Measurements from ENCODE around the gene CORO1C. TPM values are rescaled to one million over a fixed set of nuclear protein-coding genes. Genes with fewer than 3 reads are reported as not detected.

Gene CORO1C
- total RNA-seq, 1 donor from 2014 or later: 166 TPM

DNA sequence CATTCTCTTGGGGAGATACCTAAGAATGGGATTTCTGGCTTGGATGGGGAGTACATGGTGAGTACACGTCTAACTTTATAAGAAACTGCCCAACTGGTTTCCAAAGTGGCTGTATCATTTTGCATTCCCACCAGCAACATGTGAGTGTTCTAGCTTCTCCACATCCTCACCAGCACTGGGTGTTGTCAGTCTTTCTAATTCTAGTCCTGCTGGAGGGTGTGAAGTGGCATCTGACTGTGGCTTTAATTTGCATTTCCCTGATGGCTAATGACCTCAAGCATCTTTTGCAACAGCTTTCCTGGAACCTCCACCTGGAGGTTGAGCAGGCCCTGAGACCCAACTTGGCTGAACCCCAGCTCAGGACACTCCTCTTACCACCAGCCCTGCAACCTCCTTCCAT lies 115.4 kb downstream of the CORO1C start:
- DNase-seq: no peak

DNA sequence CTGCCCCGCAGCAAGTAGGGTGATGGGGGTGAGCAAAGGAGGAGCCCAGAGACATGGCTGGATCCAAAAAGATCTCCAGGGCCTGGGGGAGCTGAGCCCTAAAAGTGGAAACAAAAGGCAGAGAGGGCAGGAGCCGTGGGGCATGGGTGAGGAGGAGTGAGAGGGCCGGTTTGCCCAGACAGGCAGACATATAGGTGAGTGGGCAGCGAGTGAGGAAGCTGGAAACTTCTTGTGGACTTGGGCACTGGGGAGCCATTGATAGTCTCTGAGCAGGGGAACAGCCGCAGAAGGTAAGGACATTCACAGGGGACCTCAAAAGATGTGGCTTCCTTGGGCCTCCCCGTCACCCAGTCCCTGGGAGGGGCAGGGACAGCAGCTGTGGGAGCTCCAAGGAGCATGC lies 116.7 kb downstream of the CORO1C start:
- DNase-seq: no peak

DNA sequence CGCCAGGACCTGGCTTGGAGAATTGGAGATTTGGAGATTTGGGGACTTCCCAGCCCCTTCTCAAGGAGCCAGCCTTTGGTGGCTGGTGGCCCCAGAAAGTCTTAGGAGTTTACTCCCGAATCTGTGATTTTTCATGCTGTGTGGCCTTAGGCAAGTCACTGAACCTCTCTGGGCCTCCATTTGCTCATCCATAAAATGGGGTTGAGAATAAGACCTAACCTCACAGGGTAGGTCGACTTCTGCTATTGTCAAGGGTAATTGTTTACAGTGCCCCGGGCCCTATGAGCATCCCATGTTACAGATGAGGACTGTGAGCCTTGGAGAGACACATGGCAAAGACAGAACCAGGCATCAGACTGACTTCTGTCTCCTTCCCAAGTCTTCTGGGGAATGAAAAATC lies 117.3 kb downstream of the CORO1C start:
- no peak for DNase-seq

DNA sequence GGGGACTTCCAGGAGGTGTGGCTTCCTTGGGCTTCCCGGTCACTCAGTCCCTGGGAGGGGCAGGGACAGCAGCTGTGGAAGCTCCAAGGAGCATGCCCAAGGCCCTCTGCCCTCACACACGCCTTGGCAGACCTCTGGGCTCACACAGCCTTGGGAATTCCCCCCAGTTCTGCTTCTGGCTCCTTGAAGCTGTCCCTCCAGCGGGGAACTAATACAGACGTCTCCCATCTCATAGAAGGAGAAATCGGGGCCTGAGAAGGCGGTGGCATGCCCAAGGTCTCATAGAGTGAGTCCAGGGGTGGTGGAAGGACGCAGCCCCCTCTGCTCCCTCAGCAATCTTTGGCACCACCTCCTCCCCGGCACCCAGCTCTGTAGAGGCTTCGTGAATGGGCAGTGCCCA lies 117.8 kb downstream of the CORO1C start:
- DNase-seq: no peak

DNA sequence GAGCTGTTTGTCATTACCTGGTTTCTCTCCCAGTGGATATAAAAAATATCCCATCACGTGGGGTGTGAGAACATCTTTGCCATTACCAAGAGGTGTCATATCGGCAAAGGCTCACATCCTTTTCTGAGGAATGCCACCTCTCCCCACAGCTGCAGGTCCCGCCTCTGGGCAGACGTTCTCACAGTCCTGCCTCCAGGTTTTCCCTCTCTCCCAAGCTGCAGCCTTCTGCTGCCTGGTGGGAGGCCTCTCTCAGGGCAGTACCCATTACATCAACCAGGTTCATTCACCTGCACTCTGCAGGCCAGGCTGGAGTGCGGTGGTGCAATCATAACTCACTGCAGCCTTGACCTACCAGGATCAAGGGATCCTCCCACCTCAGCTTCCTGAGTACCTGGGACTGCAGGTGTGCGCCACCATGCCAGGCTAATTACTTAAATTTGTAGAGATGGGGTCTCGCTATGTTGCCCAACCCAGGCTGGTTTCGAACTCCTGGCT lies 118.5 kb downstream of the CORO1C start:
- DNase-seq: no peak

DNA sequence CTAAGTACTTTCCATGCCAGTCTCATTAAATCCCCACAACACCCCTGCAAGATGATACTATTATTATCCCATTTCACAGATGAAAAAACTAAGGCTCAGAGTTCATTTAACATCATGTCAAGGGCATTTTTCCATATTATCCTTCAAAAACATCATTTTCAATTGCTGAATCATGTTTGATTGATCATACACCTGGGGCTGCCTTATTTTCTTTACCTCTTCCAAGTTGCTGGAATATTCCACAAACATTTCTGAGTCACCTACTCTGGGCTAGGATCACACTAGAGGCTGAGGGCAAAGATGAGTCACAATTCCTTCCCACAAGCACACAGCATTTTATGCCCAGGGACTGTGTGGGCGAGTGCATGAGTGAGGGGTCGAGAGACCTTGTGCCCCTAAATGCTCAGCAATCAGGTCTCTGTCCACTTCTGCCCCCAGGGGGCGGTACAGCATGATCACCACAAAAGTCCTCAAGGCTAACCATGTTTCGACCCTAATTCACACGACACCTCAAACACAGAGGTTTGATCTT lies 119.4 kb downstream of the CORO1C start:
- no peak for DNase-seq

DNA sequence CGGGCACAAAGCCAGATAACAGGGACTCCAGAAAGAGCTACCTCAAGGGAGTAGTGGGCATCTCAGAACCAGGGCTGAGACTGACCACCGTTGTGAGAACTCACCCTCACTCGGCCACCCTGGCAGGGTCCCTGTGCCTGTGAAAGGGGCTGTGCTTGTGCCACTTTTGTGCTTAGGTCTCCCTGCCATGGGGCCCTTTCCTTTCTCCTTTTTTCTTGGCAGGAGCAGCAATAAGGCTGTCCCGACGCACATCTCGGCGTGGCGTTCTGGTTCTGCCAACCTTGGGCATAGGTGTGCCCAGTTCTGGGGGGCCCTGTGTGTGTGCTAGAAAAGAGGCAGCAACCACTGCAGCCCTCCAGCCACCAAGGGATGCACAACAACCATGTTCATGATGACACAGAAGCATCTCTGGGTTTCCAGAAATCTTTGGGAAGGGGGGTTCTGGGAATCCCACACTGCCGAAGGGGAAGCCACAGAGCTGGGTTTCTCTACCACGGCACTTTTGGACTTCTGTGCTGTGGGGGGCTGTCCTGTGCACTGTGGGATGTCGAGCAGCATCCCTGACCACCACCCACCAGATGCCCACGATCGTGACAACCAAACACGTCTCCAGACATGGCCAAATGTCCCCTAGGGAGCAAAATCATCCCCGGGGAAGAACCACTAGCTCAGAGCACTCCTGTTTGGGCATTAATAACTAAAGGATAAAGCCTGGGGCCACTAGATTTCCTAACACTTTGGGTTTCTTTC lies 120.3 kb downstream of the CORO1C start:
- no peak for DNase-seq

DNA sequence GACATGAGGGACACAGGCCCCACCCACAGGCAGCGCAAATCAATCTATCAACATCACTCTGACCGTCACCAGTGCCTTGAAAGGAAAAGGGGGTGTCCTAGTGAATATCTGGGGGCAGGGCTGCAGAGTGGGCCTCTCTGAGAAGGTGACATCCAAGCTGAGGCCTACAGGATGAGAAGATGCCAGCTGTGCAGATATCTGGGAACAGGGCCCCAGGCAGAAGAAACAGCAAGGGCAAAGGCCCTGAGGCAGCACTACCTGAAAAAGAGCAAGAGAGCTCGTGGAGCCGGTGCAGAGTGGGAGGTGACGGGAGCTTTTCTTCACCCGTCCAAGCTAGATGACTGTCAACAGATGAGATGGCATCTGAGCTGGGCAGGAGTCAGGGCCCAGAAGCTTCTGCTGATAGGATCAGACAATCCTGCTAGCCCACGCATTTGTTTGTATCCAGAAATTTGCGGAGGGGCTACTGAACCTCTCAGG lies 120.9 kb downstream of the CORO1C start:
- DNase-seq: no peak

DNA sequence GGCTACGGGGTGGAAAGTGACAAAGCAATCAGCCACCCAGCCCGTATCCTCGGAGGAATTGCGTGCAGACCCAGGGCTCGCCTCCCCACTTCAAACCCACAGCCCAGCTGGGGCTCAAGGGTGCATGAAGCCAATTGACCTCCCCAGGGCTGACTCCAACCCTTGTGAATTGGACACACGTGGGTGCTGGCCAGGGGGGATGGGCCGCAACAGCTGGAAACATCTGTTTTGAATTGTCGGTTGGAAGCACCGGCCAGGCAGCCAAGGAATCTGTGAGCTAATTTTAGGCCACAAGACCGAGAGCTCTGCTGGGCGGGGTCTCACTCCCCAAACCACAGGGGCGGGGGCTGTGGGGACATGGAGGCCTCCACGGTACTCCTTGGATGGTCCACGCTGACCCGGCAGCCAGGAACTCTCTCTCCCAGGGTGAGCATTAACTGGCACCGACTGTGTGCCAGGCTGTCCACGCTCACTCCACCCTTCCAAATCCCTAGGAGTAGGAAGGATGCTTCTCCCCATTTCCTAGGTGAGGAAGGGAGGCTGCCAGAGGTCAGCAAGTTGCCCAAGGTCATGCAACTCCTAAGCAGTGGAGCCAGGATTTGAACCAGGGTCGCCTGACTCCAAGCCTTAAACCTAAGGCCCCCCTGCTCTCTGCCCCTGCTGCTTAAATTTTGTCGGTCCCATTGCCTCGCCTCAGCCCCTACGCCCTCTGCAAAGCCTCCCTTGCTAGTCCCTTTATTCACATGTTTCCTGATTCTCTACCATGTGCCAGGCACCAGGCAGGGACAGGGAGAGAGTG lies 121.6 kb downstream of the CORO1C start:
- DNase-seq: no peak

DNA sequence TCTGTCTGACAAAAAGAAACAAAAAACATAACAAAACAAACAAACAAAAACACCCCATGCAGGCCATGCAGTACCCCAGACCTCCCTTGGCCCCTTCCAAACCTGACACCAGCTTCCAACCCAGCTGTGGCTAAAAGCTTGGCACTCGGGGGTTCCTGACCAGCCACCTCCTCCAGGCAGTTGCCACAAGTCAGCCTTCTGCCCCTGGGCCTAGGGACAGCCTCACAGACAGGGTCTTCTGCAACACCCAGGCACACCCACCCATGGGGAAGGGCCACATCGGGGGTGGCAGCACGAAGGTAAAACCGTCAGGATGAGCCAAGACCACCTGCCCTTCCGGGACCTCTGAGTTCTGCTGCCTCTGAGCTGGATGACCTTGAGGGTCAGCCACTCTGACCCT lies 122.7 kb downstream of the CORO1C start:
- no peak for DNase-seq

DNA sequence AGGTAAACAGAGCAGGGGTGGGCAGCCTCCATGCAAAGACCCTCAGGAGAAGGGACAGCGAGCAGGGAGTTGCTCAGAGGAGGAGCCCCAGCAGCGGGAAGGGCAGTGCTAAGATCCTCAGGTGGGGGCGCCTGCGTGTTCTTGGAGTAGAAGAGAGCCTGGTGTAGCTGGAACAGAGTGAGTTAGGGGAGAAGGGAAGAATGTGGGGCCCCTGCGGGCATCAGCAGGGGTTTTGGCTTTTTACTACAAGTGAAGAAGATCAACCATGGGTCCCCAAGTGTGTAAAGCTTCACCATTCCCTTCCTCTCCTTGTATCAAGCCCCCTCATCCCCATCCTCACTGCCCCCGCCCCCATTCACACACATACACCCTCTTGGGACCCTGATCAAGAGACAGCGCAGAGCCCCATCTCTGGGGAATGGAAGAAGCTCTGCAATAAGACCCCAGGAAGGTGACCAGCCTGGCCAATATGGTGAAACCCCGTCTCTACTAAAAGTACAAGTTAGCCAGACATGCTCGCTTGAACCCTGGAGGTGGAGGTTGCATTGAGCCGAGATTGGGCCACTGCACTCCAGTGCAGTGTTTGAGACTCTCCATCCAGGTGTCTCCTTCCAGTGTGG lies 123.2 kb downstream of the CORO1C start:
- DNase-seq: no peak

DNA sequence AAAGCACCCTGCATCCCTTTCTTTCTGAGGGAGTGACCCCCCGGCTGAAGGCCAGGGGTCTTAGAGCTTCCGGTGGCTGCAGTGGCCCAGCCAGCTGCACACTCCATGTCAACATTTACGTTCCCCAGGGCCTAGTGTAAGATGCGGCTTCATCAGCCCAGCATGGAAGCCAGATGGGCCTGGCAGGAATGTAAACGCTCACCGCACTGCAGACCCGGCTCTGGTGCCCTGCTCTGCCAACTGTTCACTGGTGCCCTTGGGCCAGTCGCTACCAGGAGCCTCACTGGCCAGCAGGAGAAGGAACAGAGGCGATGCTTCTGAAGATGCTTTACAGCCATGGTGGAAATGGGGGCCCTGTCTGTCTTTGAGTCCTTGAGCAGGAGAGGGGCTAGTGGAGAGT lies 124.8 kb downstream of the CORO1C start:
- DNase-seq: no peak

DNA sequence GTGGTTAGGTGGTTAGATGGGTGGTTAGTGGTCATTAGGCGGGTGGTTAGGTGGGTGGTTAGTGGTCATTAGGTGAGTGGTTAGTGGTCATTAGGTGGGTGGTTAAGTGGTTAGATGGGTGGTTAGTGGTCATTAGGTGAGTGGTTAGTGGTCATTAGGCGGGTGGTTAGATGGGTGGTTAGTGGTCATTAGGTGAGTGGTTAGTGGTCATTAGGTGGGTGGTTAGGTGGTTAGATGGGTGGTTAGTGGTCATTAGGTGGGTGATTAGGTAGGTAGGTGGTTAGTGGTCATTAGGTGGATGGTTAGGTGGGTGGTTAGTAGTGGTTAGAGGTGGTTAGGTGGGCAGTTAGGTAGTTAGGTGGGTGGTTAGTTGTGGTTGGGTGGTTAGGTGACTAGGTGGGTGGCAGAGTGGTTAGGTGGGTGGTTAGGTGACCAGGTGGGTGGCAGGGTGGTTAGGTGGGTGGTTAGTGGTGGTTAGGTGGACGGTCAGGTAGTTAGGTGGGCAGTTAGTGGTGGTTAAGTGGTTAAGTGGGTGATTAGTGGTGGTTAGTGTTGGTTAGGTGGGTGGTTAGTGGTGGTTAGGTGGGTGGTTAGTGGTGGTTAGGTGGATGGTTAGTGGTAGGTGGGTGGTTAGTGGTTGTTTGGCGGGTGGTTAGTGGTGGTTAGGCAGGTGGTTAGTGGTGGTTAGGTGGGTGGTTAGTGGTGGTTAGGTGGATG lies 125.5 kb downstream of the CORO1C start:
- DNase-seq: no peak

DNA sequence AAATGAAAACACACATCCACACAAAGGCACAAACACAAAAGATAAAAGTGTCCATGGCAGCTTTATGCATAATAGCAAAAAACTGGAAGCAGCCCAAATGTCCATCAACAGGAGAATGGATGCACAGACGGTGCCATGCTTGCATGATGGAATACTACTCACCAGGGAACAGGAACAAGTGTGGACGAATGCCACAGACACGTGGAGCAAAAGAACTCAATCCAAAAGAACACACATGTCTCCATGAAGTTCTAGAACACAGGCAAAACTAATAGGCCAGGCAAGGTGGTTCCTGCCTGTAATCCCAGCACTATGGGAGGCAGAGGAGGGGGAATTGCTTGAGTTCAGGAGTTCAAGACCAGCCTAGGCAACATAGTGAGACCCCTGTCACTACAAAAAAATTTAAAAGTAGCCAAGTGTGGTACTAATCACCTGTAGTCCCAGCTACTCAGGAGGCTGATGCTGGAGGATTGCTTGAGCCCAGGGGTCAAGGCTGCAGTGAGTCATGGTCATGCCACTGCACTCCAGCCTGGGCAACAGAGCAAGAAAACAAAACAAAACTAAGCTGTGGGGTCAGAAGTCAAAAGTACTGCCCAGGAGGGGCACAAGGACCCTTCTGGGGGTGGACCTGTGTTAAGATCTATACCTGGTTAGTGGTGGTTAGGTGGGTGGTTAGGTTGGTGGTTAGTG lies 126.2 kb downstream of the CORO1C start:
- no peak for DNase-seq

DNA sequence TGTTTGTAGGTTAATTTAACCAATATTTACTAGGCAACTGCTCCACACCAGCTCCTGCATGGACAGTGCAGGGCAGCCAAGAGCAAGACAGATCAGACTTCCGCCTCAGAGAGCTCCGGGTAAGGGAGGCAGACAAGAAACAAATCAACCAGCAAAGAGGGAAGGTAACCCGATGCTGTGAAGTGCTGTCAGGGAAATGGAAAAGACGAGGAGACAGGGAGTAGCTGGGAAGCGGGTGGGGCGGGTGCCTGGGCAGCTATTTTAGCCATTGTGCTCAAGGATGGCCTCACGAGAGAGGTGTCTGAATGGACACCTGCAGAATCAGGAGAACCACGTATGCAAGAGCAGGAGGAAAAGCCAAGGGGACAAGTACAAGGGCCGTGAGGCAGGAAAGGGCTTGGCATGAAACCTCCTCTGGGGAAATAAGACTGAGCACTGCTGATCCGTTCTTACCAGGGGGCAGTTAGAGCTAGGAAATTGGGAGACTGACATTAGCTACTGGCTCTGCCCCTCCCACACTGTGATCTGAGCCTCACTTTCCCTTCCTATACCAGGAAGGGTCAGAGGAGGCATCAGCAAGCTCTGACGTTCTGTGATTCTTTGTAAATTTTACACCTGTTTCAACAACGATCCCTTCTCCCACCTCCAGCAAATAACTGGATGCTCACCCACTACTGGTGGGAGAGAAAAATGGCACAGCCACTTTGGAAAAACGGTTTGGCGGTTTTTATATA lies 126.9 kb downstream of the CORO1C start:
- no peak for DNase-seq

DNA sequence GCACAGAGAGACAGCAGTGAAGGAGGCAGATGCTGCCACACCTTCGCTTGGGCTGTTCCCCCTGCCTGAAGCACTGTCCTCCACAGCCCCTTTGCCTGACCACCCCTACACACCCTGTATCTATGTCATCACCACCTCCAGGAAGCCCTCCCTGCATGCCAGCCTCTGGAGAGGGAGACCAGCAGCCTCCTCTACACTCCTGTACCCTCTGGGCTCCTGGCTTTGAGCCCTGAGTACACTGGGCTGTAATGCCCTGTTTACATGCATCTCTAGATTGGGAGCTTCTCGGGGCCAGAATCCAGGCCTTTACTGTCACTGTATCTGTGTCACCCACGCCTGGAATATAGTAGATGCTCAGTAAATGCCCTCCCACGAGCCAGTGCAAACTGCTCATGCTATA lies 127.6 kb downstream of the CORO1C start:
- no peak for DNase-seq

DNA sequence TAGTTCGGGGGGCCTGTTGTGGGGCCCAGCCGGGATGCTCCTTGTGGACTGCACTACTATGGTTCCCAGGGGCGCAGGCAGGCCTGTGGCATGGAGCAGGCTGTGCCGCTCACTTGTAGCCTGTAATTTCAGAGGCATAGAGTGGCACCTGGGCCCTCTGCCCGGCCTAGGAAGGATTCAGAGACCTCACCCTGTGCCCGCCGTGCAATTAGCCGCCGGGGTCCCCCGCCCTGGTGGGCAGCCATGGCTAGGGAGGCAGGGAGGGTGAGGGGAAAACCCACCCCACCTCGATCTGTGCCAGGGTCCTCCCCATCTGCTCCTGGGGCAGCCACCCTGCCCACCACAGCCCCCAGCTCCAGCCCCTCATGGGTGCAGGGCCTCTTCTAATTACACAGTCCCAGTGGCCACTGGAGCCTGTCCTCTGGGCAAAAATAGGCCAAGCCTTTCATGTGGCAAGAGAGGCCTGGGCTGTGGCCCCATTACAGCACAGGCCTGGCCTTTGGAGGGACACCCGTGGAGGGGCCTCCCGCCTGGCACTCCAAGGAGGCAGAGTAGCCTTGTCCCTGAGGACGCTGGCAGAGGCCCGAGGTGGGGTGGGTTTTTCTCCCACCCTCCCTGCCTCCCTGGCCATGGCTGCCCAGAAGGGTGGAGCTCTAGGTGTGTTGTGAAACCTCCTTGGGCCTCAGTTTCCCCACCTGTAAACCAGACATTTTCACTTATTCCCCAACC lies 128.2 kb downstream of the CORO1C start:
- DNase-seq: no peak

DNA sequence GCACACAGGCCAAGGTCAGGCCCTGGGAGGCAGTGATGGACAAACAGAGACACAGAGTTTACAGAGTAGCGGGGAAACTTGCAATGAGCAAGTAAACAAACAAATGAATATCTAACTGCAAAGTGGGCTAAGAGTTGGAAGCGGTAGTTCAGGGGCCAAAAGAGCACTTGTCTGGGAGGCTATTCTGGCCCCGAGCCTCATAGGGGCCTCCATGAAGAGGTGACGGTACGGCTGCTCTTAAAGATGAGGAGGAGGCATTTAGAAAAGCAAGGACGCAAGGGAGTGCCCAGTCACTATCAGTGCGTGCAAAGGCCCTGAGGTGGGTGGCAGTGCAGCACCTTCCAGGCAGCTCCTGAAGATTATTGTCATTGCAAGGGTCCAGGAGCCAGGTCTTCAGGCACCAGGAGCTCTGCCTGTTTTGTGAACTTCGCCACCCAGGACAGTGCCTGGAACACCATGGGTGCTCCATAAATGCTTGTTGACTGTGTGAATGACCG lies 129.1 kb downstream of the CORO1C start:
- no peak for DNase-seq

DNA sequence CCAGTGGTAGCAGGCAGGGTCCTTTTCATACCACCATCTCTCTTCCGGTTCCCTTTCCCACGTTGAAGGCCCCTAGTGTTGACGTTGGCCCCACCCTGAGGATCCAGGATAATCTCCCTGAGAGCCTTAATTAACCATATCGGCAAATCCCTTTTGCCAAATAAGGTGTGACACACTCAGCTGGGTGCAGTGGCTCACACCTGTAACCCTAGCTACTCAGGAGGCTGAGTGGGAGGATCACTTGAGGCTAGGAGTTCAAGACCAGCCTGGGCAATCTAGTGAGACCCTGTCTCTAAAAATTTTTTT lies 130.7 kb downstream of the CORO1C start:
- DNase-seq: no peak

All from occipital lobe (tissue), 2 donors.